Fibroblast of lung (primary cell): ENCODE results near the gene ENPP6. TPM values are rescaled to one million over a fixed set of nuclear protein-coding genes. Genes with fewer than 3 reads are reported as not detected.

Source experiments
- DNase-seq, 2 donors: peaks; one replicate each; pipeline versions ENCODE4 v3.0.0 to v3.0.0-alpha.2; 2010; ENCODE audit warnings: low read depth in 2 of 2
- H2AFZ ChIP-seq: 2 replicates; pipeline ENCODE4 v1.5.1; 2012; ENCODE audit warnings: low read length, control low read depth, inconsistent platforms
- H3K27ac ChIP-seq: 2 replicates; pipeline ENCODE4 v1.5.1; 2011; ENCODE audit warnings: low read length, control low read depth; ENCODE audit not compliant: insufficient read depth
- H3K27me3 ChIP-seq: 2 replicates; pipeline ENCODE4 v1.5.1; 2011; ENCODE audit warnings: mild to moderate bottlenecking, low read length; ENCODE audit not compliant: control insufficient read depth, insufficient read depth
- H3K36me3 ChIP-seq: 2 replicates; pipeline ENCODE4 v1.5.1; 2011; ENCODE audit warnings: low read length; ENCODE audit not compliant: control insufficient read depth, insufficient read depth
- H3K4me1 ChIP-seq: 2 replicates; pipeline ENCODE4 v1.5.1; 2011; ENCODE audit warnings: low read length; ENCODE audit not compliant: control insufficient read depth, insufficient read depth; ENCODE audit errors: extremely low read depth
- H3K4me2 ChIP-seq: 2 replicates; pipeline ENCODE4 v1.5.1; 2011; ENCODE audit warnings: low read length, control low read depth; ENCODE audit not compliant: insufficient read depth; ENCODE audit errors: extremely low read depth
- H3K4me3 ChIP-seq, 4 experiments: fragments of 200-600 bp in 1 of 4; sonication (generic) in 1 of 4; replicated peaks in 1 of 4; 2 replicates each; pipeline ENCODE4 v1.5.1; 2011 to 2016; ENCODE audit warnings: low read length in 4 of 4, low read depth in 3 of 4, mild to moderate bottlenecking in 3 of 4, control low read depth in 2 of 4, inconsistent platforms in 1 of 4, mixed read lengths in 1 of 4; ENCODE audit not compliant: insufficient read depth in 1 of 4; ENCODE audit errors: control extremely low read depth in 1 of 4
- H3K79me2 ChIP-seq: 2 replicates; pipeline ENCODE4 v1.5.1; 2012; ENCODE audit warnings: mild to moderate bottlenecking, low read length, inconsistent platforms; ENCODE audit not compliant: control insufficient read depth, insufficient read depth
- H3K9ac ChIP-seq: 2 replicates; pipeline ENCODE4 v1.5.1; 2011; ENCODE audit warnings: mild to moderate bottlenecking, low read length, control low read depth; ENCODE audit not compliant: insufficient read depth
- H3K9me3 ChIP-seq: 2 replicates; pipeline ENCODE4 v1.5.1; 2012; ENCODE audit warnings: low read depth, low read length; ENCODE audit not compliant: control insufficient read depth, insufficient read depth
- H4K20me1 ChIP-seq: 2 replicates; pipeline ENCODE4 v1.5.1; 2011; ENCODE audit warnings: low read length; ENCODE audit not compliant: control insufficient read depth, insufficient read depth; ENCODE audit errors: extremely low read depth
- EZH2 ChIP-seq: IDR thresholded peaks from 2 replicates; pipeline ENCODE4 v1.5.1; 2012; ENCODE audit warnings: low read length, control low read depth, mild to moderate bottlenecking; ENCODE audit errors: missing control alignments
- polyA plus RNA-seq, 2 donors: library from polyadenylated mRNA; depleted of rRNA in 1 of 2; stranded (reverse) in 1 of 2; unstranded in 1 of 2; fragments of >200 nt; gene quantifications; 2 replicates each; pipeline ENCODE4 v1.2.1, GENCODE V29; 2011 to 2012; ENCODE audit warnings: missing spikeins in 1 of 2
- total RNA-seq: library from RNA; depleted of rRNA; stranded (reverse); fragments of >200 nt; gene quantifications from 2 replicates; pipeline ENCODE4 v1.2.1, GENCODE V29; 2014
- TF ChIP-seq, protein P1 (sequence below), 2 donors: IDR thresholded peaks in 1 of 2; conservative IDR thresholded peaks in 1 of 2; 1 replicate in 1 of 2; 2 replicates in 1 of 2; pipeline ENCODE4 v1.5.1; 2011 to 2012; ENCODE audit warnings: low read length in 2 of 2, control low read depth in 1 of 2, inconsistent platforms in 1 of 2, low read depth in 1 of 2, mild to moderate bottlenecking in 1 of 2

Gene ENPP6
- total and polyA plus RNA-seq, 2 donors (not counting 1 experiment from before 2014, with no cell fraction given) = 0.17 to 0.33 TPM

DNA sequence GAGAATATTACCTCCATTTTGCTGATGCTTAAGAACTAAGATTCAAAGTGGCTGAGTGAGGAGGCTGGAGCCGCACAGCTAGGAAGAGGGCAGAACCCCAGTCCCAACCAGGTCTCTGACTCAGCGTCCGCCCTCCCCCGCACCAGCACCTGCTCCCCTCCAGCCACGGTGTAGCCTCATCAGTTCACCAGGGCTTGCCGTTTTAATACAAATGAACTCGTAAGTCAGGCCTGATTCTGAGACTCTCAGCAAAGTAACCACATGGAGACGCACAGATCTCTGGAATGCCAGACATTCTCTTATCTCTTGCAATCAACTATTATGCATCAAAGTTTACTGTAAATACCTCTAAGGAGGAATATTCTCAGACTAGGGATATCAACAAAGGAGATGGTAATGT, 52.4 kb downstream of the ENPP6 start:
- no peak overlapping the region for H2AFZ ChIP-seq
- no peaks in the 10 kb centered on the region for H3K36me3 ChIP-seq
- no peaks in the 10 kb centered on the region for H3K9me3 ChIP-seq
- H3K4me3 ChIP-seq = no peak overlapping the region
- no peaks in the 10 kb centered on the region for H3K4me1 ChIP-seq
- H3K9ac ChIP-seq = no peak overlapping the region
- TF ChIP-seq EZH2 = no peak
- TF ChIP-seq, protein P1, sequence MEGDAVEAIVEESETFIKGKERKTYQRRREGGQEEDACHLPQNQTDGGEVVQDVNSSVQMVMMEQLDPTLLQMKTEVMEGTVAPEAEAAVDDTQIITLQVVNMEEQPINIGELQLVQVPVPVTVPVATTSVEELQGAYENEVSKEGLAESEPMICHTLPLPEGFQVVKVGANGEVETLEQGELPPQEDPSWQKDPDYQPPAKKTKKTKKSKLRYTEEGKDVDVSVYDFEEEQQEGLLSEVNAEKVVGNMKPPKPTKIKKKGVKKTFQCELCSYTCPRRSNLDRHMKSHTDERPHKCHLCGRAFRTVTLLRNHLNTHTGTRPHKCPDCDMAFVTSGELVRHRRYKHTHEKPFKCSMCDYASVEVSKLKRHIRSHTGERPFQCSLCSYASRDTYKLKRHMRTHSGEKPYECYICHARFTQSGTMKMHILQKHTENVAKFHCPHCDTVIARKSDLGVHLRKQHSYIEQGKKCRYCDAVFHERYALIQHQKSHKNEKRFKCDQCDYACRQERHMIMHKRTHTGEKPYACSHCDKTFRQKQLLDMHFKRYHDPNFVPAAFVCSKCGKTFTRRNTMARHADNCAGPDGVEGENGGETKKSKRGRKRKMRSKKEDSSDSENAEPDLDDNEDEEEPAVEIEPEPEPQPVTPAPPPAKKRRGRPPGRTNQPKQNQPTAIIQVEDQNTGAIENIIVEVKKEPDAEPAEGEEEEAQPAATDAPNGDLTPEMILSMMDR (conservative IDR thresholded peaks at IDR 0.05 in 1 of 2, IDR thresholded peaks at IDR 0.05 in 1 of 2; ENCODE audit: low read depth in 1 of 2, low read length in 2 of 2) = no peak
- H3K79me2 ChIP-seq = no peaks in the 10 kb centered on the region
- H4K20me1 ChIP-seq = no peaks in the 10 kb centered on the region
- peaks cover 2% of the 10 kb centered on the region for H3K27me3 ChIP-seq
- no peak overlapping the region for H3K27ac ChIP-seq
- H3K4me2 ChIP-seq = no peak overlapping the region
- DNase-seq = peak in 1 of 2 donors; percentile 37

DNA sequence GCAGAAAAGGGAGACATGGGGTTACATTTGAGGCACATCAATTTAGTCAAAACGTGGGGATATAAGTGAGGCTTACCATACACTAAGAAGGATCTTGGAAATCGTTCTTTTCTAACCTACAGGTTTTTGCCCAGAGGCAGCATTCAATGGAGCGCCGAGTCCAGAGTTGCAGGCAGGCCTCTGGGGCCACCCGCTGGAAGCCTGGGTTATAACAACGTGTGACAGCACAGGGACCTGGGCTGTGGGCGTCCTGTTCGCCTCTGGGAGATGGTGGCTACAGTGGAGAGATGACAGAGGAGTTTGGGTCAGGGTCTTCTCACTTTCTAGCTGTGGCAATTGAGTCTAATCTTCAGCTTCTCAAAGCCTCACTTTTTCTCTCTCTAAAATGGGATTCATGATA, 53.9 kb downstream of the ENPP6 start:
- Histone ChIP-seq H3K36me3 (no peaks in the 10 kb centered on the region), H3K4me3 (no peak overlapping the region), H4K20me1 (no peaks in the 10 kb centered on the region), H3K9me3 (no peaks in the 10 kb centered on the region), H3K79me2 (no peaks in the 10 kb centered on the region), H3K4me2 (no peak overlapping the region), H3K9ac (no peak overlapping the region), H3K4me1 (no peaks in the 10 kb centered on the region), H2AFZ (no peak overlapping the region), H3K27ac (no peak overlapping the region), H3K27me3 (peaks cover 2% of the 10 kb centered on the region)
- DNase-seq = peak; percentile 6 to 38
- no peak for TF ChIP-seq EZH2
- TF ChIP-seq, protein P1 (conservative IDR thresholded peaks at IDR 0.05 in 1 of 2, IDR thresholded peaks at IDR 0.05 in 1 of 2; ENCODE audit: low read depth in 1 of 2, low read length in 2 of 2) = peak; percentile 52 to 68

DNA sequence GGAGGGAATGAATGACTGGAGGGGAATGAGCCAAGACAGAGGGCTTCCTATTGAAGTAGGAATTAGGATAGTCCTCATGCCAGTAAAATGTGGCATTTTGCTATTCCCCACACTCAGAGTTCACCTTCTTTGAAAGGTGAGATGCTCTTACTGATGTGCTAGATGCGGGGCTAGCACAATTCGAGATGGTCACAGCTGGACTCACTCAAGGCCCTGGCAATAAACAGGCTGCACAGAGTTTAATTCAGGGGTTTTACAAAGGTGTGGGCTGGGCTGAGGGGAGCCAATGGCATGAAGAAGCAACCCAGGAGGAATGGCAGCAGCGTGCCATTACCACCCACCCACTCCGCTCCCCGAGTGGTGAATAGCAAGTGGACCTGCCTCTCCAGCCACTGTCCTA, 55.1 kb downstream of the ENPP6 start:
- H2AFZ ChIP-seq = no peak overlapping the region
- no peaks in the 10 kb centered on the region for H3K9me3 ChIP-seq
- H3K27ac ChIP-seq = no peak overlapping the region
- no peaks in the 10 kb centered on the region for H3K4me1 ChIP-seq
- TF ChIP-seq, protein P1 (conservative IDR thresholded peaks at IDR 0.05 in 1 of 2, IDR thresholded peaks at IDR 0.05 in 1 of 2; ENCODE audit: low read depth in 1 of 2, low read length in 2 of 2) = no peak
- no peak overlapping the region for H3K4me2 ChIP-seq
- no peak overlapping the region for H3K4me3 ChIP-seq
- no peaks in the 10 kb centered on the region for H3K36me3 ChIP-seq
- no peaks in the 10 kb centered on the region for H4K20me1 ChIP-seq
- DNase-seq = no peak
- H3K9ac ChIP-seq = no peak overlapping the region
- no peaks in the 10 kb centered on the region for H3K27me3 ChIP-seq
- H3K79me2 ChIP-seq = no peaks in the 10 kb centered on the region
